ENCODE results near the gene TNS3.

- TF ChIP-seq, protein P1, sequence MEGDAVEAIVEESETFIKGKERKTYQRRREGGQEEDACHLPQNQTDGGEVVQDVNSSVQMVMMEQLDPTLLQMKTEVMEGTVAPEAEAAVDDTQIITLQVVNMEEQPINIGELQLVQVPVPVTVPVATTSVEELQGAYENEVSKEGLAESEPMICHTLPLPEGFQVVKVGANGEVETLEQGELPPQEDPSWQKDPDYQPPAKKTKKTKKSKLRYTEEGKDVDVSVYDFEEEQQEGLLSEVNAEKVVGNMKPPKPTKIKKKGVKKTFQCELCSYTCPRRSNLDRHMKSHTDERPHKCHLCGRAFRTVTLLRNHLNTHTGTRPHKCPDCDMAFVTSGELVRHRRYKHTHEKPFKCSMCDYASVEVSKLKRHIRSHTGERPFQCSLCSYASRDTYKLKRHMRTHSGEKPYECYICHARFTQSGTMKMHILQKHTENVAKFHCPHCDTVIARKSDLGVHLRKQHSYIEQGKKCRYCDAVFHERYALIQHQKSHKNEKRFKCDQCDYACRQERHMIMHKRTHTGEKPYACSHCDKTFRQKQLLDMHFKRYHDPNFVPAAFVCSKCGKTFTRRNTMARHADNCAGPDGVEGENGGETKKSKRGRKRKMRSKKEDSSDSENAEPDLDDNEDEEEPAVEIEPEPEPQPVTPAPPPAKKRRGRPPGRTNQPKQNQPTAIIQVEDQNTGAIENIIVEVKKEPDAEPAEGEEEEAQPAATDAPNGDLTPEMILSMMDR (conservative IDR thresholded peaks at IDR 0.05): no peak
- TF ChIP-seq EZH2 (IDR thresholded peaks at IDR 0.05; ENCODE audit: low read depth): no peak
Measured at GRCh38 chr7:47460251-47460989, 121.5 kb downstream of the TNS3 start.
